Measurements from ENCODE around the gene PDIA3.

PDIA3 gene

GRCh38 chr15:43794269-43795037, 48.2 kb downstream of the PDIA3 start:
- TF ChIP-seq CTCF (IDR thresholded peaks at IDR 0.05; ENCODE audit: borderline replicate concordance, control extremely low read depth, extremely low read depth, insufficient read depth, missing control alignments), result no peak
- no peak for DNase-seq (ENCODE audit: low spot score)
- in situ Hi-C loops (cut with MboI; ENCODE audit: low sequenced_read_pairs, unreplicated experiment), result no loop called here

- DNase-seq (ENCODE audit: low spot score), result no peak
- in situ Hi-C loops (cut with MboI; ENCODE audit: low sequenced_read_pairs, unreplicated experiment), result no loop called here
- TF ChIP-seq CTCF (IDR thresholded peaks at IDR 0.05; ENCODE audit: borderline replicate concordance, control extremely low read depth, extremely low read depth, insufficient read depth, missing control alignments), result no peak
Measured at GRCh38 chr15:43795197-43795596, 49.0 kb downstream of the PDIA3 start.

- TF ChIP-seq CTCF (IDR thresholded peaks at IDR 0.05; ENCODE audit: borderline replicate concordance, control extremely low read depth, extremely low read depth, insufficient read depth, missing control alignments), result no peak
- in situ Hi-C loops (cut with MboI; ENCODE audit: low sequenced_read_pairs, unreplicated experiment), result no loop called here
- DNase-seq (ENCODE audit: low spot score), result no peak
Measured at GRCh38 chr15:43795997-43796396, 49.8 kb downstream of the PDIA3 start.

DNA sequence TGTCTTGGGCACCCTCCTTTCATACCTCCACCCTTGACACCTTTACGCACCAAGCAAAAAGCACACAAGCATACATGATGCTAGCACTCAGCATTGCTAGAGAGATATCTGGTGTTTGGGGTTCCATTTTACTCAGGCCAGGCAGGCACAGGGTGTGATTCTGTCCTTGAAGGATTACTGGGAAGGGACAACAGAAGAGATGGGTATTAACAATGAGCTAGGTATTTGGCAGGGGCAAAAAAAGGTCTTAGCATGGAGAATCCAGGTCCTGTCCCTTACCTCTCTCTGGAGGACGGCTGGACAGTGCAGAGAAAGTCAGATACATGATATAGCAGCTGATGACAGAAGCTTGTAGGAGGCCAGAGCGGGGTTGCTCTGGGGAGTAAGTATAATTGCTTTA, 50.3 kb downstream of the PDIA3 start:
- no peak for DNase-seq (ENCODE audit: low spot score)
- no peak for TF ChIP-seq CTCF (IDR thresholded peaks at IDR 0.05; ENCODE audit: borderline replicate concordance, control extremely low read depth, extremely low read depth, insufficient read depth, missing control alignments)
- in situ Hi-C loops (cut with MboI; ENCODE audit: low sequenced_read_pairs, unreplicated experiment), result no loop called here

DNA sequence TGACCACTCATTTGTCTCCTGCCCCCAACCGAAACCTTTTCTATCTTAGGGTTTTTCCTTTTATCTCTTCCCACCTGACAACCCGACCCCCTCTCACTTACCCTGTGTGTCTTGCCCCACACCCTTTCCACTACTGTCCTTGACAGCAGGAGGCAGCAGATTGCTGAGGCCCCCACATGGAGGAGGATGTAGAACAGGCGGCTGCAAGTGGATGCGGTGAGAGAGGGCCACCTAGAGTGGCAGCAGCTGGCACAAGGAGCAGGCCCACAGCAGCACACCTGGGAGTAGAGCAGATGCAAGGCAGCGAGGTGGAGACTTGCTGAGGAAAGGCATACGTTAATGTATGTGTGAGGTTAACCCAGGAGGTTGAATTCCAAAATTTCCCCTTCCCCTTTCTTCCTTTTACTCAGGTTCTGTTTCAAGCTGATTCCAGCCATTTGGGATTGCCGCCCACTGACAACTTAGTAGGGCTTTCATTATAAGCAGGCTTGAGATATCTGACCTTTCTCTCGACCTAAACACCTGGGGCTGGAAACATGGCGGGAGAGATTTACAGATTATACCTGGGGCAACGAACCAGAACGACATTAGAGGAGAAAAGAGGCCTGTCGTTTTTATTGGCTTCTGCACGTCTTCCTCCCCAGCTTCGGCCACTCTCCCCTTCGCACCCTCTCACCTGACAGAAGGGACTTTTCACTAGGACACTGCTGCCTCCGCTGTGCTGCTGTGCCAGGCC, 53.1 kb downstream of the PDIA3 start:
- DNase-seq (ENCODE audit: low spot score), result no peak
- in situ Hi-C loops (cut with MboI; ENCODE audit: low sequenced_read_pairs, unreplicated experiment), result no loop called here
- peak; percentile 20 for TF ChIP-seq CTCF (IDR thresholded peaks at IDR 0.05; ENCODE audit: borderline replicate concordance, control extremely low read depth, extremely low read depth, insufficient read depth, missing control alignments)

DNA sequence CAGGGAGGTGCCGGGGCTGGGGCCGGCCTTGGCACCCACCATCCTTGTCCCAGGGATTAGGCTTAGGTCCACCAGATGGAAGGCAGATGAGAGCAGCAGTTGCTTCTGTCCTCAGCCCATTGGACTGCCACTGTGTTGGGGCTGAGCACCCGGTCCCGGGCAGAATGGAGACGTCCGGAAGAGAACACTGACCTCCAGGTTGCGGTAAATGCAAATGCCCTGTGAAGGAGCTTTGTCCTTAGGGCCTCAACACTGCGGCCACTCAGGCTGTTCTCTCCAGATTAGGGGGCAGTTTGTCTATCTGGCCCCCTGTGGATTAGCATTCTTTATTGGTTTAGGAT, 53.7 kb downstream of the PDIA3 start, which contains the start of gene SERINC4:
TSS of gene SERINC4 (minus strand) at position 276 of the 341 bp plus-strand sequence. CDS start at position 42, 234 bp downstream.
- TF ChIP-seq CTCF (IDR thresholded peaks at IDR 0.05; ENCODE audit: borderline replicate concordance, control extremely low read depth, extremely low read depth, insufficient read depth, missing control alignments), result no peak
- in situ Hi-C loops (cut with MboI; ENCODE audit: low sequenced_read_pairs, unreplicated experiment), result no loop called here
- DNase-seq (ENCODE audit: low spot score), result no peak
